ENCODE data around the gene CHTF18. TPM values are rescaled to one million over a fixed set of nuclear protein-coding genes. Genes with fewer than 3 reads are reported as not detected.

Gene CHTF18
- total and polyA plus RNA-seq, 2 of the 4 experiments (the other 2 are of a cell fraction) = 3.2 to 21.4 TPM

GRCh38 chr16:820748-821147 lies 32.3 kb downstream of the CHTF18 start:
- no peak overlapping the region for H3K27ac ChIP-seq (ENCODE audit: insufficient read depth, low read length)
- 72% methylated on average over 6 of the region's 12 CpGs; no CpG with 5 or more reads in 1 of the 2 experiments for WGBS, 2 experiments (ENCODE audit: extremely low coverage in 2 of 2, insufficient read length in 1 of 2)
- no peak overlapping the region for H4K91ac ChIP-seq (ENCODE audit: insufficient read depth, low read depth, low read length)
- no peak overlapping the region for H3K18ac ChIP-seq (ENCODE audit: low read depth, low read length)
- no peaks in the 10 kb centered on the region for H4K20me1 ChIP-seq (ENCODE audit: insufficient read depth, low read length)
- no peak overlapping the region for H3K4me3 ChIP-seq (ENCODE audit: insufficient read depth, low read depth, low read length)
- H2BK15ac ChIP-seq (ENCODE audit: low read depth, low read length) = no peak overlapping the region
- no peak overlapping the region for H2BK5ac ChIP-seq (ENCODE audit: low read depth, low read length, poor library complexity, severe bottlenecking)
- intact Hi-C loops (cut with micrococcal nuclease) (no loop called here), in situ Hi-C loops (cut with MboI; ENCODE audit: low sequenced_read_pairs) (loop anchor here (25.0 kb wide), 1 partner anchor 392 kb away; no protein-coding TSS in a partner anchor), dilution Hi-C loops (cut with HindIII; ENCODE audit: low sequenced_read_pairs, unreplicated experiment) (no loop called here)
- H2AK9ac ChIP-seq (replicated peaks; ENCODE audit: low read depth, low read length, poor library complexity) = no peak overlapping the region
- no peak overlapping the region for H3K4ac ChIP-seq (ENCODE audit: low read depth, low read length)
- H3K9ac ChIP-seq (ENCODE audit: low read depth, low read length) = no peak overlapping the region
- H3K23ac ChIP-seq (ENCODE audit: low read depth, low read length) = no peak overlapping the region
- peaks cover 42% of the 10 kb centered on the region for H3K27me3 ChIP-seq (ENCODE audit: control insufficient read depth, insufficient read depth, low read length)
- ATAC-seq (ENCODE audit: low read depth) (no peak), DNase-seq (no peak)
- CTCF ChIA-PET = no interaction called here
- BruUV-seq (replicated peaks) = no TSS peak
- no peak overlapping the region for H3K4me2 ChIP-seq (ENCODE audit: low read depth, low read length)
- H2AK5ac ChIP-seq (ENCODE audit: low read depth, low read length) = no peak overlapping the region
- no peaks in the 10 kb centered on the region; the same call in 1 of the 2 replicates for H3K9me1 ChIP-seq (ENCODE audit: insufficient read depth, low read length)
- H3K56ac ChIP-seq (ENCODE audit: extremely low read depth, insufficient read depth, low read length) = no peak overlapping the region
- no peak overlapping the region for H2BK20ac ChIP-seq (ENCODE audit: low read depth, low read length)
- H3K14ac ChIP-seq (replicated peaks; ENCODE audit: low read depth, low read length) = no peak overlapping the region
- no peaks in the 10 kb centered on the region for H3K36me3 ChIP-seq (ENCODE audit: control insufficient read depth, insufficient read depth, low read length)
- H2BK120ac ChIP-seq (ENCODE audit: low read depth, low read length) = no peak overlapping the region
- H2AFZ ChIP-seq (replicated peaks; ENCODE audit: low read length, poor library complexity) = no peak overlapping the region
- H3K79me1 ChIP-seq (ENCODE audit: low read depth in 1 of 2, low read length in 2 of 2) = no peaks in the 10 kb centered on the region
- H3K9me3 ChIP-seq (ENCODE audit: control insufficient read depth, insufficient read depth, low read length) = no peaks in the 10 kb centered on the region; the same call in 1 of the 2 replicates
- H3K4me1 ChIP-seq (ENCODE audit: control insufficient read depth, insufficient read depth, low read length) = peaks cover 4% of the 10 kb centered on the region; the same call in 1 of the 2 replicates
- TF ChIP-seq CEBPB (IDR thresholded peaks at IDR 0.05; ENCODE audit: low read depth, low read length) (no peak), RAD21 (IDR thresholded peaks at IDR 0.05; ENCODE audit: low read length) (no peak), RFX5 (IDR thresholded peaks at IDR 0.05; ENCODE audit: low read depth, low read length) (no peak), NFE2L2 (IDR thresholded peaks at IDR 0.05; ENCODE audit: low read depth, low read length) (no peak), FOS (IDR thresholded peaks at IDR 0.05; ENCODE audit: low read depth, low read length) (no peak), MAZ (IDR thresholded peaks at IDR 0.05; ENCODE audit: borderline replicate concordance, low read depth, low read length) (no peak), MXI1 (IDR thresholded peaks at IDR 0.05; ENCODE audit: borderline replicate concordance, low read depth, low read length) (no peak)
- no peak overlapping the region for H4K5ac ChIP-seq (ENCODE audit: low read depth, low read length)
- POLR2A ChIA-PET (ENCODE audit: unreplicated experiment) = no interaction called here
- H4K8ac ChIP-seq (ENCODE audit: low read depth in 2 of 2, low read length in 2 of 2) = no peak overlapping the region
